H9 (cell line): ENCODE data around the gene SPATA25. TPM values are rescaled to one million over a fixed set of nuclear protein-coding genes. Genes with fewer than 3 reads are reported as not detected.

ENCODE experiments used
- DNase-seq: peaks from one replicate; pipeline ENCODE4 v3.0.0-alpha.2; 2017
- H2AFZ ChIP-seq: one replicate; pipeline ENCODE4 v1.6.1; 2013; ENCODE audit warnings: mild to moderate bottlenecking, low read length, control low read depth, moderate library complexity
- H2AK5ac ChIP-seq: 2 replicates; pipeline ENCODE4 v1.6.1; 2013; ENCODE audit warnings: low read length, control low read depth, mixed read lengths; ENCODE audit not compliant: insufficient read length
- H2BK120ac ChIP-seq: one replicate; pipeline ENCODE4 v1.6.1; 2013; ENCODE audit warnings: low read depth, mild to moderate bottlenecking, low read length, control low read depth, inconsistent platforms; ENCODE audit not compliant: poor library complexity, severe bottlenecking
- H2BK12ac ChIP-seq: 2 replicates; pipeline ENCODE4 v1.6.1; 2013; ENCODE audit warnings: low read length, control low read depth, mixed read lengths, low read depth; ENCODE audit not compliant: insufficient read length
- H2BK15ac ChIP-seq: 2 replicates; pipeline ENCODE4 v1.6.1; 2013; ENCODE audit warnings: low read depth, low read length, control low read depth
- H2BK20ac ChIP-seq: one replicate; pipeline ENCODE4 v1.6.1; 2013; ENCODE audit warnings: low read depth, mild to moderate bottlenecking, low read length, control low read depth, inconsistent platforms; ENCODE audit not compliant: poor library complexity, severe bottlenecking
- H2BK5ac ChIP-seq: 2 replicates; pipeline ENCODE4 v1.6.1; 2013; ENCODE audit warnings: low read length, control low read depth, mixed read lengths; ENCODE audit not compliant: insufficient read length
- H3K14ac ChIP-seq: 2 replicates; pipeline ENCODE4 v1.6.1; 2013; ENCODE audit warnings: low read length, control low read depth; ENCODE audit not compliant: insufficient read depth
- H3K18ac ChIP-seq: 2 replicates; pipeline ENCODE4 v1.6.1; 2013; ENCODE audit warnings: low read depth, mild to moderate bottlenecking, mixed read lengths, low read length, control low read depth; ENCODE audit not compliant: insufficient read length
- H3K23ac ChIP-seq: 2 replicates; pipeline ENCODE4 v1.6.1; 2013; ENCODE audit warnings: low read length, control low read depth, mixed read lengths, low read depth; ENCODE audit not compliant: insufficient read length
- H3K23me2 ChIP-seq: 2 replicates; pipeline ENCODE4 v1.6.1; 2013; ENCODE audit warnings: low read depth, mild to moderate bottlenecking, mixed read lengths, low read length, control low read depth; ENCODE audit not compliant: insufficient read length, poor library complexity, severe bottlenecking
- H3K27ac ChIP-seq: 2 replicates; pipeline ENCODE4 v1.5.1; 2013; ENCODE audit warnings: low read length, control low read depth, mixed read lengths, low read depth; ENCODE audit not compliant: insufficient read length
- H3K27me3 ChIP-seq: 2 replicates; pipeline ENCODE4 v1.6.1; 2013; ENCODE audit warnings: low read length, control low read depth, inconsistent platforms; ENCODE audit not compliant: insufficient read depth
- H3K4ac ChIP-seq: 2 replicates; pipeline ENCODE4 v1.6.1; 2013; ENCODE audit warnings: low read depth, mild to moderate bottlenecking, control low read depth, inconsistent platforms, low read length, moderate library complexity
- H3K4me1 ChIP-seq: 2 replicates; pipeline ENCODE4 v1.6.1; 2013; ENCODE audit warnings: low read length, control low read depth, inconsistent platforms; ENCODE audit not compliant: insufficient read depth
- H3K4me2 ChIP-seq: 2 replicates; pipeline ENCODE4 v1.6.1; 2013; ENCODE audit warnings: low read length, control low read depth, mixed read lengths; ENCODE audit not compliant: insufficient read length, insufficient read depth
- H3K56ac ChIP-seq: 2 replicates; pipeline ENCODE4 v1.6.1; 2013; ENCODE audit warnings: low read depth, mild to moderate bottlenecking, mixed read lengths, low read length, control low read depth; ENCODE audit not compliant: insufficient read length
- H3K79me1 ChIP-seq: 2 replicates; pipeline ENCODE4 v1.6.1; 2013; ENCODE audit warnings: low read depth, mild to moderate bottlenecking, moderate library complexity, low read length, control low read depth, inconsistent platforms; ENCODE audit not compliant: insufficient read depth, poor library complexity, severe bottlenecking
- H3K79me2 ChIP-seq: 2 replicates; pipeline ENCODE4 v1.6.1; 2013; ENCODE audit warnings: low read length, control low read depth, inconsistent platforms; ENCODE audit not compliant: insufficient read depth
- H3K9ac ChIP-seq: 2 replicates; pipeline ENCODE4 v1.6.1; 2013; ENCODE audit warnings: low read length, control low read depth, mixed read lengths; ENCODE audit not compliant: insufficient read length; ENCODE audit errors: extremely low read depth
- H3K9me3 ChIP-seq: one replicate; pipeline ENCODE4 v1.6.1; 2013; ENCODE audit warnings: low read depth, low read length, inconsistent platforms; ENCODE audit not compliant: control insufficient read depth
- H3T11ph ChIP-seq: one replicate; pipeline ENCODE4 v1.6.1; 2013; ENCODE audit warnings: mild to moderate bottlenecking, low read length, control low read depth, inconsistent platforms
- H4K20me1 ChIP-seq: one replicate; pipeline ENCODE4 v1.6.1; 2013; ENCODE audit not compliant: control insufficient read depth, insufficient read length, insufficient read depth
- H4K5ac ChIP-seq: 2 replicates; pipeline ENCODE4 v1.6.1; 2013; ENCODE audit warnings: low read depth, mild to moderate bottlenecking, mixed read lengths, low read length, control low read depth; ENCODE audit not compliant: insufficient read length
- H4K8ac ChIP-seq: replicated peaks from 2 replicates; pipeline ENCODE4 v1.6.1; 2013; ENCODE audit warnings: low read length, control low read depth, mixed read lengths, low read depth; ENCODE audit not compliant: insufficient read length
- H4K91ac ChIP-seq: 2 replicates; pipeline ENCODE4 v1.6.1; 2013; ENCODE audit warnings: low read depth, mild to moderate bottlenecking, moderate library complexity, mixed read lengths, low read length, control low read depth; ENCODE audit not compliant: insufficient read length
- H3K27ac Mint-ChIP-seq, 3 experiments: 2 replicates in 2 of 3; 3 replicates in 1 of 3; pipeline ENCODE4 v1.8.0; 2020 to 2021; ENCODE audit warnings: mixed read lengths in 3 of 3, mild to moderate bottlenecking in 1 of 3, moderate library complexity in 1 of 3
- H3K27me3 Mint-ChIP-seq: 2 replicates; pipeline ENCODE4 v1.8.0; 2021; ENCODE audit warnings: low read depth, mild to moderate bottlenecking, moderate library complexity, mixed read lengths
- H3K36me3 Mint-ChIP-seq, 3 experiments: 2 replicates in 2 of 3; 3 replicates in 1 of 3; pipeline ENCODE4 v1.8.0; 2020 to 2021; ENCODE audit warnings: low read depth in 3 of 3, mixed read lengths in 3 of 3; ENCODE audit not compliant: insufficient read depth in 1 of 3
- H3K4me1 Mint-ChIP-seq, 2 experiments: 2 replicates each; pipeline ENCODE4 v1.8.0; 2020; ENCODE audit warnings: mixed read lengths in 2 of 2
- H3K4me3 Mint-ChIP-seq, 2 experiments: 2 replicates in 1 of 2; 3 replicates in 1 of 2; pipeline ENCODE4 v1.8.0; 2020 to 2021; ENCODE audit warnings: mild to moderate bottlenecking in 2 of 2, mixed read lengths in 2 of 2, moderate library complexity in 1 of 2
- H3K9me3 Mint-ChIP-seq, 2 experiments: 2 replicates in 1 of 2; 3 replicates in 1 of 2; pipeline ENCODE4 v1.8.0; 2020; ENCODE audit warnings: mild to moderate bottlenecking in 2 of 2, mixed read lengths in 2 of 2, moderate library complexity in 1 of 2
- WGBS: extraction: QIAGEN DNeasy Blood & Tissue Kit; methylation state at CpG from one replicate; pipeline ENCODE4 v1.1.7; 2013; ENCODE audit warnings: missing lambda C conversion rate, low lambda C conversion rate, mixed read lengths; ENCODE audit not compliant: insufficient read length; ENCODE audit errors: extremely low coverage; 5-methylcytosine and 5-hydroxymethylcytosine counted together
- total RNA-seq: library from RNA; stranded (reverse); gene quantifications from 2 replicates; pipeline ENCODE4 v1.2.1, GENCODE V29; 2021
- TF ChIP-seq, protein P1 (sequence below): fragments of 200-600 bp; sonication (generic); conservative IDR thresholded peaks from 3 replicates; pipeline ENCODE4 v1.8.0; 2021; ENCODE audit warnings: antibody characterized with exemption, mild to moderate bottlenecking

The SPATA25 gene
- total RNA-seq, 1 experiment from 2014 or later = 2.4 TPM

DNA sequence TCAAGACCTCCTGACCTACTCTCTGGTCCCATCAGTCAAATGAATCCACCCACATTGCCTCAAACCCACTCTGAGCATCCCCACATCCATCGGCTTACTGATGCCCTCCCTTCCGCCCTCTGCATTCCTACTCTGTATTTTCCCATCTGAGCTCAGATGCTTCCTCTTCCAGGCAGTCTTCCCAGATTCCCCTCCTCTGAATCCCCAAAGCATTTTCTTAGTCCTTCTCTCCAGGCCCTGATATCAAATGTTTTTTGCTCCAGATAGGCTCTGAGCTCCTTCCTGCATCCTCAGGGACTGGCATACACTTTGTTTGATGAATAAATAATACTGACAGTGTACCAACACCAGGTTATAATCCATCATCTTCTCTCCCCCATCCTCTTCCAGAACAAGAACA, 20.7 kb upstream of the SPATA25 start:
- TF ChIP-seq, protein P1, sequence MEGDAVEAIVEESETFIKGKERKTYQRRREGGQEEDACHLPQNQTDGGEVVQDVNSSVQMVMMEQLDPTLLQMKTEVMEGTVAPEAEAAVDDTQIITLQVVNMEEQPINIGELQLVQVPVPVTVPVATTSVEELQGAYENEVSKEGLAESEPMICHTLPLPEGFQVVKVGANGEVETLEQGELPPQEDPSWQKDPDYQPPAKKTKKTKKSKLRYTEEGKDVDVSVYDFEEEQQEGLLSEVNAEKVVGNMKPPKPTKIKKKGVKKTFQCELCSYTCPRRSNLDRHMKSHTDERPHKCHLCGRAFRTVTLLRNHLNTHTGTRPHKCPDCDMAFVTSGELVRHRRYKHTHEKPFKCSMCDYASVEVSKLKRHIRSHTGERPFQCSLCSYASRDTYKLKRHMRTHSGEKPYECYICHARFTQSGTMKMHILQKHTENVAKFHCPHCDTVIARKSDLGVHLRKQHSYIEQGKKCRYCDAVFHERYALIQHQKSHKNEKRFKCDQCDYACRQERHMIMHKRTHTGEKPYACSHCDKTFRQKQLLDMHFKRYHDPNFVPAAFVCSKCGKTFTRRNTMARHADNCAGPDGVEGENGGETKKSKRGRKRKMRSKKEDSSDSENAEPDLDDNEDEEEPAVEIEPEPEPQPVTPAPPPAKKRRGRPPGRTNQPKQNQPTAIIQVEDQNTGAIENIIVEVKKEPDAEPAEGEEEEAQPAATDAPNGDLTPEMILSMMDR = no peak
- Histone ChIP-seq H3K4me1 (no peaks in the 10 kb centered on the region), H3K18ac (no peak overlapping the region), H2BK120ac (no peak overlapping the region), H3K9me3 (no peaks in the 10 kb centered on the region), H3K4me2 (no peak overlapping the region), H2BK15ac (no peak overlapping the region), H3T11ph (no peak overlapping the region), H3K27me3 (no peaks in the 10 kb centered on the region), H2BK5ac (no peak overlapping the region), H2BK12ac (no peak overlapping the region), H3K23me2 (peaks cover 16% of the 10 kb centered on the region), H3K56ac (no peak overlapping the region), H3K23ac (no peak overlapping the region), H3K9ac (no peak overlapping the region), H3K79me1 (no peaks in the 10 kb centered on the region), H3K79me2 (no peaks in the 10 kb centered on the region), H3K4ac (no peak overlapping the region), H2AK5ac (no peak overlapping the region), H4K20me1 (no peaks in the 10 kb centered on the region), H2AFZ (no peak overlapping the region), H3K14ac (no peak overlapping the region), H4K8ac (no peak overlapping the region), H2BK20ac (no peak overlapping the region), H3K27ac (no peak overlapping the region), H4K91ac (no peak overlapping the region), H4K5ac (no peak overlapping the region)
- Mint-ChIP-seq H3K27me3 (no peaks in the 10 kb centered on the region), H3K4me3 (0 out of 5 replicates have a peak overlapping the region, but pooled peaks of 1 of the 2 experiments have one; percentile 15), H3K27ac (no peak overlapping the region), H3K36me3 (peaks cover 49 to 55% (median 50%) of the 10 kb centered on the region in 3 experiments; a peak in 6 of 7 replicates), H3K9me3 (no peaks in the 10 kb centered on the region), H3K4me1 (peaks cover 13 to 22% of the 10 kb centered on the region in 2 experiments)
- DNase-seq = no peak
- no CpG with 5 or more reads among the region's 2 CpGs for WGBS
